ENCODE results near the gene PCYT1A.
"Not testable (repeated sequence)": the region's sequence is repeated elsewhere in the genome, so short reads cannot be mapped to it uniquely, and the experiment has no call there.

PCYT1A gene

DNA sequence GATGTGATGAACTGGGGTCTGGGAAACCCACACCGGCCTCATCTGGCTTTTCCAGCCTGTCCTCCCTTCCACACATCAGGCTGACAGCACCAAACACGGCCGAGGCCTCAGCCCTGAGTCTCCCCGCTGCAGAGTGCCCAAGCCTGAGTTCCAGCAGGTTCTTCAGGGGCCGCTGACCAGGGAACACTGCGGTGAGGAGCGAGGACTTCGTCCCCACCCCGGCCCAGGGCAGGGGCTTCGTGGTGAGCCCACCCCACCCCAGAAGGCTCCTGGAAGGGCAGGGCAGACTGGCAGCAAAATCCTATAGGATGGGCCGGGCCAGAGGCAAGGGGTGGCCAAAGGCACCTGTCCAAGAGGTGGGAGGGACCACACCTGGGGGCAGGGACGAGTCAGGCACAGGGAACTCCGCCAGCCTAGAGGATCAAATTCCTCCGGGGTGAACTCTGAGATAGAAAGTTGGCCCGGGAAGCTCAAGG, 71.4 kb downstream of the PCYT1A start, which contains the start of gene SLC51A:
Gene SLC51A, plus strand, starts transcription at position 446 of the 476 bp plus-strand sequence. CDS start 179 bp downstream, outside the sequence.
- H3K36me3 Mint-ChIP-seq, result no peaks in the 10 kb centered on the region
- no peaks in the 10 kb centered on the region for H3K27me3 Mint-ChIP-seq
- H3K4me1 Mint-ChIP-seq, result peaks cover 18% of the 10 kb centered on the region
- H3K9me3 Mint-ChIP-seq, result no peaks in the 10 kb centered on the region
- H3K27ac Mint-ChIP-seq, result peak within 1 kb of the TSS; percentile 68
- H3K4me3 Mint-ChIP-seq, result peak within 1 kb of the TSS; percentile 60

DNA sequence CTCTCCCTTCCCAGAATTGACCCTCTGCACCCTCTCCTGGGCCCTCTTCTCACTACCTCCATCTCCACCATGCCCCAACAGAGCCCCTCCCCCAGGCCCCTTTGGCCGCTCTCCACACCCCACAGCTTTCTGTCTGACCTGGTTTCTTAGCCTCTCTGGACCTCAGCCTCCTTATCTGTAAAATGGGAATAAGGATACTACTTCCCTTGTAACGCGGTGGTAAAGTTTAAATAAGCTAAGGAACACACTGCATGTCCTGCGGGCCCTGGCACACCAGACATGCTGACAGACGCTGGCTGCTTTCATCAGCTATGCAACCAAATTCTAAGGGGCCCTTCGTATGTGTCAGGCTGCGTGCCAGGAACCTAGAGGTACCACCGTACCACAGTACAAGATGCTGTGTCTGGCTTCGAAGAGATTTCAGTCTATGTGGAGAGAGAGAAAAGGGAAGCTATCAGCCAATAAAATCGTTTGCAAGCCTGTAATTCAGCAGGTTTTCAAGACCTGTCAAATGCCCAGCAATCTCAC, 72.0 kb downstream of the PCYT1A start:
- H3K27ac Mint-ChIP-seq, result no peak overlapping the region
- H3K27me3 Mint-ChIP-seq, result no peaks in the 10 kb centered on the region
- H3K4me3 Mint-ChIP-seq, result no peak overlapping the region
- no peaks in the 10 kb centered on the region for H3K9me3 Mint-ChIP-seq
- no peaks in the 10 kb centered on the region for H3K36me3 Mint-ChIP-seq
- peaks cover 18% of the 10 kb centered on the region for H3K4me1 Mint-ChIP-seq

DNA sequence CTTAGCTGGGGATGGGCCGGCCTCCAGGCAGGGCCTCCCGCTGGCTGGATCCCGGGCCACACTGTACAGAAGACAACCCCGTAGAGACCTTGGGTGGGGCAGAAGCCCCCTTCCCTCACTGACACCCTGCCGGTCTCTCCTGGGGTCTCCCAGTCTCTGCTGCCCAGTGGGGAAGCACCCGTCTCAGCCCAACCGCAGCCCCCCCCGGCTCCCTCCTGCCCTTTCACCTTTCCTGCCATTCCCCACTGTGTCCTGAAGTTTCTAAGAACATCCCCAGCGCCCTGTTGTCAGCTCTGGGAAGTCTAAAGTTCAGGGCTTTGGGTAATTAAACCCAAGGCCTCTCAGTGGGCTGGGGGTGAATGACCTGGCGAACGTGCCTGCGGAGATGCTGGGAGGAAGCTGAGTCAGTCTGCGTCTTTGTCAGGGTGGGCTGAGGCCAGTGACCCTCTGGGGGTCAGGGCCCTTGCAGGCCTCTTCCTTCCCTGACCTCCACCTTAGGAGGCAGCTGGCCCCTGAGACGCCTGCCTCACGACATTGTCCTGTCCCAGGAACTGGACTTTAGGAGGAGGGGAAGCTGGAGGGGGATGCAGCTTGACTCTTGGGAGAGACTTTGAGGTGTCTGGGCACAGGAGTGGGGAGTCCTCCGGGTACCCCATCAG, 72.6 kb downstream of the PCYT1A start:
- no peaks in the 10 kb centered on the region for H3K9me3 Mint-ChIP-seq
- no peak overlapping the region for H3K27ac Mint-ChIP-seq
- H3K36me3 Mint-ChIP-seq, result no peaks in the 10 kb centered on the region
- H3K4me1 Mint-ChIP-seq, result peaks cover 17% of the 10 kb centered on the region
- no peaks in the 10 kb centered on the region for H3K27me3 Mint-ChIP-seq
- H3K4me3 Mint-ChIP-seq, result no peak overlapping the region

DNA sequence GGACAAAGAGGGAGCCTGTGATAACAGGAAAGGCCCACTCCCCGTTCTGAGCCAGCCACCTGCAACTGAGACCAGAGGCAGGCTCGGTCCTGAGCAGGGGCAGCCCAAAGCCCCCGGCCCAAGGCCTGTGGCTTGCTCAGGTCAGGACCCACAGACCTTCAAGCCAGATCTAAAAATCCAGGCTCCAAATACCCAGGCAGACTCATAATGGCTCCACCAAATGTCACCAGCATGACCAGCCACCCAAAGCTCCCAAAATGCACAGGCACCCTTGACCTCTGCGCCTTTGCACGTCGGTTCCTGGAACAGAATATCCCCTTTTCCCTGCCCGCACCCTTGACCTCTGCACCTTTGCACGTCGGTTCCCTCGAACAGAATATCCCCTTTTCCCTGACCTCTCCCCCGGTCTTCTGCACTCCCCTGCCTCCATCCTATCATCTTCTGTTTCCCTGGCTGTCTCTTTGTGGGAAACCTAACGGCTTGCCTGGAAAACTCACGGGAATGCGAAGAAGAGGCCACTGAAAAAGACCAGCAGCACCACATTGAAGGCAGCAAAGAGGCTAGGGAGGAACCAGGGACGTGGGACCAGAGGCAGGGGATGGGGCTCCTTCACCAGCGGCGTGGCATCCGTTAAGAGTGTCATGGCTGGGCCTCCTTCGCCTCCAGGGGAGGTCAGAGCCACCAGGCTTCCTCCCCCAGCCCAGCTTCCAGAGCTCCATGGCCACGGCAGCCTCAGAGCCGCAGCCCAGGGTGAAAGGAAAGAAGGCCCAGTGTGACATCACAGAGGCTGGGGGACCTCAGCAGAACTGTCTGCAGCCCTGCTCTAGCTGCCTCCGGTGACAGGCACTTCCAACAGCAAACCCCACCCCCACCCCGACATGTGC, 76.6 kb downstream of the PCYT1A start, which contains the start of gene ZDHHC19:
Gene ZDHHC19, minus strand, starts transcription at position 728 of the 884 bp plus-strand sequence. Its CDS starts 85 bp downstream, at position 643.
- Mint-ChIP-seq H3K4me1 (peaks cover 3% of the 10 kb centered on the region), H3K27ac (no peak within 1 kb of the TSS), H3K9me3 (no peaks in the 10 kb centered on the region), H3K27me3 (no peaks in the 10 kb centered on the region), H3K4me3 (no peak within 1 kb of the TSS), H3K36me3 (no peaks in the 10 kb centered on the region)

DNA sequence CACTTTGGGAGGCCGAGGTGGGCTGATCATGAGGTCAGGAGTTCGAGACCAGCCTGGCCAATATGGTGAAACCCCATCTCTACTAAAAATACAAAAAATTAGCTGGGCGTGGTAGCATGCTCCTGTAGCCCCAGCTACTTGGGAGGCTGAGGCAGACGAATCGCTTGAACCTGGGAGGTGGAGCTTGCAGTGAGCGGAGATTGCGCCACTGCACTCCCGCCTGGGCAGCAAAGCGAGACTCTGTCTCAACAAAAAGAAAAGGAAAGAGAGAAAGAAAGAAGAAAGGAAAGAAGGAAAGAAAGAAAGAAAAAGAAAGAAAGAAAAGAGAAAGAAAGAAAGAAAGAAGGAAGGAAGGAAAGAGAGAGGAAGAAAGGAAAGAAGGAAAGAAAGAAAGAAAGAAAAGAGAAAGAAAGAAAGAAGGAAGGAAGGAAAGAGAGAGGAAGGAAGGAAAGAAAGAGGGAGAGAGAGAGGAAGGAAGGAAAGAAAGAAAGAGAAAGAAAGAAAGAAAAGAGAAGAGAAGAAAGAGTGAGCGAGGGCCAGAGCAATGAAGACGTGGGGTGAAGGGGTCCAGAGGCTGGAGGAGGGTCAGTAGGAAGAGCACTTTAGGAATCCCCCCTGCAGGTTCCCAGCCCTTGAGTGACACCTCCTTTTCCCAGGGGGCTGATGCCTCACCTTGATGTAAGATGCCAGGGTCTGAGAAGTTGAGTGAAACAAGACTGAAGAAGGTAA, 77.4 kb downstream of the PCYT1A start:
- not testable (repeated sequence) for H3K27me3 Mint-ChIP-seq, H3K9me3 Mint-ChIP-seq, H3K27ac Mint-ChIP-seq, H3K36me3 Mint-ChIP-seq, H3K4me1 Mint-ChIP-seq, H3K4me3 Mint-ChIP-seq

DNA sequence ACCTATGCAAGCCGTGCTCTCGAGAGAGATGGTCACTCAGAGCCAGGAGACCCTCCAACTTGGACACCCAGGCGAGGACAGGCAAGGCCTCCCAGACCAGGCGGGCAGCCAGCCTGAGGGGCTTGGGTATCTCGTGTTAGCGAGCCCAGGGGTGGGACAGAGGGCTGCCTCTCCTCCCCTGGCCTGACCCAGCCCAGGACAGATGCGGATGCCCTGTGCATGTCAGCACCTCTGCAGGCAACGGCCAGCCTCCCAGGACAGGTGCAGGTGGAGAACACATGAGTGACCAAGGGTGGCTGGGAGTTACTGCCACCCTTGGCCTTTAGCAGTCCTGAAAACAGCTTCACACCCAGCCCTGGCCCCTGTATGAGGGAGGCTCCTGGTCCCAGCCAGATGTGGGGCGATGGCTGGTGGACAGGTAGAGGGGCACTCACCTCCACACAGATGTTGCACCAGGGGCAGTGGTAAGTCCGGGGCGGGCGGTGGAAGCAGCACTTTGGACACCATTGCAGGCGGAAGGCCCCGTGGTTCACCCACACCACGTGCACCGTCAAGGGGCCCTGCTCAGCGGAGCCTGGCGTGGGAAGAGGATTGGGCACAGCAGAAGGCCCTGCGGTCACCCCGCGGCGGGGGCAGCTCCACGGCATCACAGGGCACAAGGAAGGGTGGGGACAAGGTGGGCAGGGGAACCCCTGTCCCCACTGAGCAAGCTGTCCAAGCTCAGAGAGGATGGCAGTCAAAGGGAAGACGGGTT, 78.4 kb downstream of the PCYT1A start:
- peaks cover 3% of the 10 kb centered on the region for H3K4me1 Mint-ChIP-seq
- no peak overlapping the region for H3K27ac Mint-ChIP-seq
- no peak overlapping the region for H3K4me3 Mint-ChIP-seq
- H3K9me3 Mint-ChIP-seq, result no peaks in the 10 kb centered on the region
- H3K27me3 Mint-ChIP-seq, result no peaks in the 10 kb centered on the region
- no peaks in the 10 kb centered on the region for H3K36me3 Mint-ChIP-seq

DNA sequence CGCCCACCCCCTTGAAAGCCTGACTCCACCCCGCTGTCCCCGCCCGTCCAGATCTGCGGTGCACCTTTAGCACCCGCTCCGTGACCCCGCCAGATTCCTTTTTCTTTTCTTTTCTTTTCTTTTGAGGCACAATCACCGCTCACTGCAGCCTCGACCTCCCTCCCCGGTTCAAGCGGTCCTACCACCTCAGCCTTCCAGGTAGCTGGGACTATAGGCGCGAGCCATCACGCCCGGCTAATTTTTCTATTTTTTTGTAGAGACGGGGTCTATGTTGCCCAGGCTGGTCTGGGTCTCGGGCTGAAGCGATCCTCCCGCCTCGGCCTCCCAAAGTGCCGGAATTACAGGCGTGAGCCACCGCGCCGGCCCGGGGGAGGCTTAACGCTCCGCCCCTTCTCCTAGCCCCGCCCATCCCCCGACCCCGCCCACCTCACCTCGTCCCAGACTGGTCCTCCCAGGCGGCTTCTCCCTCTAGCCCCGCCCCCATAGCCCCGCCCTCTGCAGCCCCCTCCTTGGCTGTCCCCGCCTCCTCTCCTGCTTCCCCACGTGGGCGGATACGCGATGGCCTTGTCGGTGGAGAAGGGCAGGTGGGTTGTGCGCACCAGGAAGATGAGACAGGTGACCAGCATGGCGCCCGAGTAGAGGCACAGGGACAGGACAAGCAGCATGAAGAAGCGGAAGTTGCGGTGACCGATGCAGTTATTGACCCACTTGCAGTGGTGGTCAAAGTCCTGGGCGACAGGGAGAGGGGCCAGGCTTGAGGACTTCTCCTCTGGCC, 79.5 kb downstream of the PCYT1A start:
- peaks cover 3% of the 10 kb centered on the region for H3K4me1 Mint-ChIP-seq
- peak overlapping the region; percentile 84 for H3K27ac Mint-ChIP-seq
- H3K9me3 Mint-ChIP-seq, result no peaks in the 10 kb centered on the region
- no peaks in the 10 kb centered on the region for H3K36me3 Mint-ChIP-seq
- no peaks in the 10 kb centered on the region for H3K27me3 Mint-ChIP-seq
- peak overlapping the region; percentile 78 for H3K4me3 Mint-ChIP-seq

DNA sequence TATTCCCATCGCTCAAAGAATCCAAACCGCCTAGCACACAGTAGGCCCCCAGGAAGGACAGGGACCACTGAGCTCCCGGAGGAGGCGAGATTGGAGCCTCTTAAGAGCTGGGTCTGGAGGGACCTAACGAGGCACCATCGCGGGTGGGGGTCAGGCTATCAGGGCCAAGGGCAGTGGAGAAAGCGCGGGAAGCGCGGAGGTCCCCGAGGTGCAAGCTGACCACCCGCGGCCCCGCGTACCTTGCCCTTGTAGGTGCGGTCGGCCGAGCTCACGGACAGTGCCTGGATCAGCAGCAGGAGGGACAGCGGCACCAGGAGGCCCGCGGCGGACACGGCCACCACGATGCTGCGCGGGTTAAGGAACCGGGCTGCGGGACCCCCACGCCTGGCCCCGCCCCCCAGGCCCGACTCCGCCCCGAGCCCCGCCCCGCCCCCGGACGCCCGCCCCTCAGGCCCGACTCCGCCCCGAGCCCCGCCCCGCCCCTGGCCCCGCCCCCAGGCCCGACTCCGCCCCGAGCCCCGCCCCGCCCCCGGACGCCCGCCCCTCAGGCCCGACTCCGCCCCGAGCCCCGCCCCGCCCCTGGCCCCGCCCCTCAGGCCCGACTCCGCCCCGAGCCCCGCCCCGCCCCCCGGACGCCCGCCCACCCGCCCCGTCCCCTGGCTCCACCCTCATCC, 80.2 kb downstream of the PCYT1A start:
- peak overlapping the region; percentile 78 for H3K4me3 Mint-ChIP-seq
- H3K27ac Mint-ChIP-seq, result peak overlapping the region; percentile 51
- peaks cover 3% of the 10 kb centered on the region for H3K4me1 Mint-ChIP-seq

DNA sequence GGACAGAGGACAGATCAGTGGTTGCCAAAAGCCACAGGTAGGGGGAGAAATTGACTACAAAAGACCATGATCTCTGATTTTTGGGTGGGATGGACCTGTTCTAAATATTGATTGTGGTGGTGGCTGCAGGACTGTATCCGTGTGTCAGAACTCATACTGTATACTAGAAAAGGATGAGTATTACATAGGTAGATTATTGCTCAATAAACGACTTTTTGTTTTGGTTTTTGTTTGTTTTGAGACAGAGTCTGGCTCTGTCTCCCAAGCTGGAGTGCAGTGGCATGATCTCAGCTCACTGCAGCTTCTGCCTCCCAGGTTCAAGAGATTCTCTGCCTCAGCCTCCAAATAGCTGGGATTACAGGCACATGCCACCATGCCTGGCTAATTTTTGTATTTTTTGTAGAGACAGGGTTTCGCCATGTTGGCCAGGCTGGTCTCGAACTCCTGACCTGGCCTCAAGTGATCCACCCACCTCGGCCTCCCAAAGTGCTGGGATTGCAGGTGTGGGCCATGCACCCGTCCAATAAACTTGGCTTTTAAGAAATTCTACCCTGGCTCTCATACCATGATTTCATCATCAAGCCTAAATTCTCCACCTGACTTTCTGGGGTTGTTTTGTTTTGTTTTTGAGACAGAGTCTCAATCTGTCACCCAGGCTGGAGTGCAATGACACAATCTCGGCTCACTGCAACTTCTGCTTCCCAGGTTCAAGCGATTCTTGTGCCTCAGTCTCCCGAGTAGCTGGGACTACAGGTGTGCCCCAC, 81.9 kb downstream of the PCYT1A start:
- not testable (repeated sequence) for H3K27ac Mint-ChIP-seq, H3K36me3 Mint-ChIP-seq, H3K4me1 Mint-ChIP-seq, H3K9me3 Mint-ChIP-seq, H3K4me3 Mint-ChIP-seq, H3K27me3 Mint-ChIP-seq

More for the DNA sequence above, 80.2 kb downstream of the PCYT1A start:
- Mint-ChIP-seq H3K36me3 (no peaks in the 10 kb centered on the region), H3K9me3 (no peaks in the 10 kb centered on the region), H3K27me3 (no peaks in the 10 kb centered on the region)

DNA sequence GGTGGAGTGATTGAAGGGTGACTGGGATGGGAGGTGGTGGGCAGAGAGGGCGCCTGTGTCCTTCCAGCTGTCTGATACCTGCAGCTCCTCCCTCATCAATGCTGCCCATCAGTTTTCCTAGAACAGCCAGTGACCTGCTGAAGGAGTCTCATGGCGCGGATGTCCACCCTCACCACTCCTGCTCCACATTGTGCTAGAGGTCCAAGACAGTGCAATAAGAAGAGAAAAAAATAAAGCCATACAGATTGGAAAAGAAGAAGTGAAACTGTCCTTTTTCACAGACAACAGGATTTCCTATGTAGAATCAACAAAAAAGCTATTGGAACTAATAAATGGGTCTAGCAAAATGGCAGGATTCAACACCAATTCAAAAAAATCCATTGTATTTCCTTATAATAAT, 83.7 kb downstream of the PCYT1A start:
- Mint-ChIP-seq H3K4me1 (peaks cover 3% of the 10 kb centered on the region), H3K4me3 (no peak overlapping the region), H3K27ac (no peak overlapping the region), H3K9me3 (no peaks in the 10 kb centered on the region), H3K36me3 (no peaks in the 10 kb centered on the region), H3K27me3 (no peaks in the 10 kb centered on the region)

DNA sequence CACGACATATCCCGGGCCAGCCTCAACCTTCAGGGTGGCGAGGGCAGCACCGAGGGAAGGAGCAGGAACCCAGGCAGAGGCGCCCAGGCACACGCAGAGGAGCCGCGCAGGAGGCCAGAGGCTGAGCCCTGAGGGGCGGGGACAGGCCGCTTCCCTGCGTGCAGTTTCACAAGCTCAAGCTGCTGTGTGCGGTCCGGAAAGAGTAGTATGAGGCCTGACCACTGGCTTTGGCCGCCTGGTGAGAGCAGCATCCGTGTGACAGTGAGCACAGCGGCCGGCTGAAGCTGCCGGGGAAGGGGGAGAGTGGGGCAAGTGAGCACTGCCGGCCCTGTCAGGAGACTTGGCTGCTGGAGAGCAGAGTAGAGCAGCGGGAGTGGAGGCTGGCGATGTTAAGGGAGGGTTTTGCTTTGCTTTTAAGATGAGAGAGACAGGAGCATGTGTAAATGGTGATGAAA, 85.0 kb downstream of the PCYT1A start:
- H3K27me3 Mint-ChIP-seq, result no peaks in the 10 kb centered on the region
- no peaks in the 10 kb centered on the region for H3K36me3 Mint-ChIP-seq
- no peak overlapping the region for H3K27ac Mint-ChIP-seq
- H3K9me3 Mint-ChIP-seq, result no peaks in the 10 kb centered on the region
- peaks cover 3% of the 10 kb centered on the region for H3K4me1 Mint-ChIP-seq
- H3K4me3 Mint-ChIP-seq, result no peak overlapping the region

DNA sequence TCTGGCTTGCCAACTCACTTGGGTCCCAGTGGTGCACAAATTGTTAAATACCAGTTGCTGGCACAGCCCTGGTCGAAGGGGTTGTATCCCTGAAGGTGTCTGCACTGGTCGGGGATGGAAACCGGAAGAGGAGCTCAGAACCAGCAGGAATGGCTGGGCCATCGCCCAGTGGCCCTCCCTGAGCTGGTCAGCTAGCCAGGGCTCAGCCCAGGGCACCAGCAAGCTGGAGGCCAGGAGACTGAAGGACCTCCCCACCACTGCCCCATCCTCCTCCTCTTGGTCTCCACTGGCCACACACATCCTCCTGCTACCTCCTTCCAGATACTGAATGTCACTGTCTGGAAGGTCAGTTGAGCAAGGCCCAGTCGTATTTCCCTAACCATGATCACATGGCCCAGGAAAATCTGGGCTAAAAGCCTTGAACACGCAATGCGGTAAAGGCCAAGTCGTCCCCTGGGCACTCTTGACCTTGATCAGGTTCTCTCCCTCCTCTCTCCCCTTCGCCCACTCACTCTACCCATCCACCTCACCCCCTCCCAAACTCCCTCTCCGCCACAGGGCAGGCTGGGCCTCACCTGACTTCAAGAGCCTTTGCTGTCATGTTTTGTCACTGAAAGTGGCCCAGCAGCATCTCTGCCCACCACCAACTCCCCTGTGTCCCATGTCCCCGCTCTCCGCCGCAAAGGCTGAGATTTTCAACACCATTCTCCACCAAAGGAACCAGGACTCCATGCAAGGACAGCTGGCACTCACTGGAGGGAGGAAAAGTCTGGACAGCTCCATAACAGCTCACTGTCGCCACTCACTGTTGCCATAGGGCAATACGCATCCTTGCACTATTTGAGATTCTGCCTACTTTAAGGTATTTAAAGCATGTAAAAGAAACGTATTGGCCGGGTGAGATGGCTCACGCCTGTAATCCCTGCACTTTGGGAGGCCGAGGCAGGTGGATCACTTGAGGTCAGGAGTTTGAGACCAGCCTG, 88.5 kb downstream of the PCYT1A start:
- Mint-ChIP-seq H3K4me3 (no peak overlapping the region), H3K9me3 (no peaks in the 10 kb centered on the region), H3K27me3 (no peaks in the 10 kb centered on the region), H3K27ac (peak overlapping the region; percentile 70), H3K4me1 (no peaks in the 10 kb centered on the region), H3K36me3 (no peaks in the 10 kb centered on the region)
